HL-60 (cell line): ENCODE results near the gene CHD1.

Experiments
- DNase-seq, 2 experiments: peaks; one replicate each; pipeline ENCODE4 v3.0.0-alpha.2; 2010 to 2020; ENCODE audit warnings: low read depth in 1 of 2, low spot score in 1 of 2
- H3K27ac ChIP-seq: fragments of 250-450 bp; sonication (Bioruptor Pico); replicated peaks from 2 replicates; pipeline ENCODE4 v1.5.1; 2020; ENCODE audit warnings: mild to moderate bottlenecking, moderate library complexity
- H3K27me3 ChIP-seq: fragments of 250-450 bp; sonication (Bioruptor Pico); 2 replicates; pipeline ENCODE4 v1.5.1; 2021; ENCODE audit warnings: mild to moderate bottlenecking, moderate library complexity; ENCODE audit not compliant: insufficient read depth, poor library complexity, severe bottlenecking
- H3K4me3 ChIP-seq: replicated peaks from 2 replicates; pipeline ENCODE4 v1.5.1; 2011; ENCODE audit warnings: mild to moderate bottlenecking, control low read depth, low read length; ENCODE audit not compliant: insufficient read depth
- CTCF ChIP-seq: IDR thresholded peaks from one replicate; pipeline ENCODE4 v1.5.1; 2011; ENCODE audit warnings: low read length, control low read depth, inconsistent platforms; ENCODE audit not compliant: insufficient read depth
- GABPA ChIP-seq: IDR thresholded peaks from 2 replicates; pipeline ENCODE4 v1.6.1; 2012; ENCODE audit warnings: low read depth
- POLR2AphosphoS5 ChIP-seq: IDR thresholded peaks from 2 replicates; pipeline ENCODE4 v1.6.1; 2012; ENCODE audit warnings: low read depth
- REST ChIP-seq: IDR thresholded peaks from 2 replicates; pipeline ENCODE4 v1.6.1; 2012; ENCODE audit warnings: low read depth; ENCODE audit not compliant: insufficient replicate concordance
- SPI1 ChIP-seq: IDR thresholded peaks from 2 replicates; pipeline ENCODE4 v1.6.1; 2012; ENCODE audit warnings: low read depth, mild to moderate bottlenecking, borderline replicate concordance

The CHD1 gene

GRCh38 chr5:98836175-98836574 is 92.6 kb downstream of the CHD1 start:
- no peaks in the 10 kb centered on the region for H3K27me3 ChIP-seq
- DNase-seq = no peak
- H3K4me3 ChIP-seq = no peak overlapping the region
- no peak overlapping the region for H3K27ac ChIP-seq
- no peak for TF ChIP-seq SPI1
- no peak for TF ChIP-seq CTCF
- no peak for TF ChIP-seq POLR2AphosphoS5
- TF ChIP-seq REST = no peak
- no peak for TF ChIP-seq GABPA

GRCh38 chr5:98827588-98828284 is 101.1 kb downstream of the CHD1 start:
- no peak overlapping the region for H3K27ac ChIP-seq
- no peaks in the 10 kb centered on the region for H3K27me3 ChIP-seq
- H3K4me3 ChIP-seq = no peak overlapping the region
- DNase-seq = no peak
- TF ChIP-seq CTCF (no peak), REST (no peak), GABPA (no peak), SPI1 (no peak), POLR2AphosphoS5 (no peak)

DNA sequence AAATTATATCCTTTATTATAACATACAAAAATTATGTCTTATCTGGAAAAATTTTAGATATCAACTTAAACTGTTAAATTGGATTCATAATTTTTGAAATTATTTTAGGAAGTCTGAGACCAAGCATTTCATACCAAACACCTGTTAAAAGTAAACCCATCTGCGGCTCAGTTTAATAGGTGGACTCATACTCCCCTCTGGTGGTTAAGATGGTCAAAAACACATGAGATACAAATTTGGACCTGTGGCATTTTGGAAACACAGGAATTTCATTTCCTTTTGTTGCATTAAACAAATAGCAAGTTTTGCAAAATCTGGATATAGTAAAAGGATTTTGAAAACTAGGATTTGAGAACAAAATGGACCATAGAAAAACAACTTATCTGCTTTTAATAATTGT is 101.6 kb downstream of the CHD1 start:
- TF ChIP-seq SPI1 = no peak
- Histone ChIP-seq H3K4me3 (no peak overlapping the region), H3K27me3 (no peaks in the 10 kb centered on the region), H3K27ac (no peak overlapping the region)
- DNase-seq = no peak

DNA sequence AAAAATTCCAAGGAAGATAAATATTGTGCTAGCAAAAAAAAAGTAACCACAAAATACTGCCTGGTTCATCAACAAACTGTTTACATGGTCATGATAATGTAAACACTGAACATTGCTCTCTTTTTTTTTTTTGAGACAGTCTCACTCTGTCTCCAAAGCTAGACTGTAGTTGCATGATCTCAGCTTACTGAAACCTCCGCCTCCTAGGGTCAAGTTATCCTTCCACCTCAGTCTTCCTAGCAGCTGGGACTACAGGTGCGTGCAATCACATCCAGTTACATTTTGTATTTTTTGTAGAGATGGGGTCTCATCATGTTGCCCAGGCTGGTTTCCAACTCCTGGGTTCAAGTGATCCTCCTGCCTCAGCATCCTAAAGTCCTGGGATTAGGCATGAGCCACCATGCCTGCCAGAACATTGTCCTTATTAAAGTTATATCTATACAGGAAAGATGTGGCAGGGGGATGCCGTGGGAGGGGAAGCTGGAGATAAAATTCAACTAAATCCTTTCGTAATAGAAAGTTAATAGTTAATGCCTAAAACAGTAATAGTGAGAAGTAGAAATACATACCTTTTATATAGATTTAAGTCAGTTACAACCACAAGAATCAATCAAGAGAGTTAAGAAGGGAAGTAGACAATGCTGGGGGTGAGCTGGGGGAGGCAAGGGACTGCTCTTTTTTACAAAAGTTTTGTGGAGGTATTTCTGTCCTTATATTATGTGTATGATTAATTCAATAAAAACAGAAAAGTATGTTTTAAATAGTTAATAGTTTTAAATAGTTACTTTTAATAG is 103.0 kb downstream of the CHD1 start:
- H3K27me3 ChIP-seq = no peaks in the 10 kb centered on the region
- DNase-seq = no peak
- TF ChIP-seq REST = no peak
- TF ChIP-seq SPI1 = no peak
- no peak for TF ChIP-seq GABPA
- TF ChIP-seq CTCF = no peak
- TF ChIP-seq POLR2AphosphoS5 = no peak
- no peak overlapping the region for H3K27ac ChIP-seq
- H3K4me3 ChIP-seq = no peak overlapping the region
